Kidney (tissue), 22 donors: ENCODE results near the gene BEST4. TPM values are rescaled to one million over a fixed set of nuclear protein-coding genes. Genes with fewer than 3 reads are reported as not detected.

ENCODE experiments used
- DNase-seq, 5 donors: peaks; one replicate each; pipeline ENCODE4 v3.0.0-alpha.2; 2013 to 2020
- FAIRE-seq: peaks from 2 replicates; lab custom pipeline; 2012; peaks lifted over from hg19 to GRCh38; lab: Jason Lieb, UNC
- H3K27ac ChIP-seq, 2 donors: one replicate each; pipeline ENCODE4 v1.7.0; 2013; ENCODE audit warnings: low read depth in 2 of 2, low read length in 2 of 2, inconsistent platforms in 1 of 2
- H3K27me3 ChIP-seq: one replicate; pipeline ENCODE4 v1.7.1; 2013; ENCODE audit warnings: low read length, inconsistent platforms; ENCODE audit not compliant: control insufficient read depth, insufficient read depth
- H3K36me3 ChIP-seq, 3 donors: one replicate each; pipeline versions ENCODE4 v1.7.0 to v1.7.1; 2013; ENCODE audit warnings: low read length in 3 of 3, control low read depth in 1 of 3, inconsistent platforms in 1 of 3; ENCODE audit not compliant: insufficient read depth in 3 of 3, control insufficient read depth in 2 of 3
- H3K4me1 ChIP-seq, 3 donors: one replicate each; pipeline versions ENCODE4 v1.7.0 to v1.7.1; 2013; ENCODE audit warnings: low read length in 3 of 3, inconsistent platforms in 1 of 3, low read depth in 1 of 3; ENCODE audit not compliant: control insufficient read depth in 2 of 3, insufficient read depth in 2 of 3
- H3K4me3 ChIP-seq, 3 donors: one replicate each; pipeline versions ENCODE4 v1.7.0 to v1.8.1; 2013; ENCODE audit warnings: low read length in 3 of 3, control low read depth in 1 of 3, inconsistent platforms in 1 of 3
- H3K9ac ChIP-seq, 3 donors: one replicate each; pipeline versions ENCODE4 v1.7.0 to v1.7.1; 2013; ENCODE audit warnings: low read length in 3 of 3, control low read depth in 1 of 3, inconsistent platforms in 1 of 3
- H3K9me3 ChIP-seq, 3 donors: one replicate each; pipeline versions ENCODE4 v1.7.0 to v1.7.1; 2013; ENCODE audit warnings: low read length in 3 of 3, control low read depth in 1 of 3, inconsistent platforms in 1 of 3; ENCODE audit not compliant: control insufficient read depth in 2 of 3, insufficient read depth in 1 of 3
- CTCF ChIP-seq: IDR thresholded peaks from 3 replicates; pipeline ENCODE4 v1.5.1; 2012; ENCODE audit warnings: mild to moderate bottlenecking, moderate library complexity, borderline replicate concordance; ENCODE audit not compliant: insufficient read depth; ENCODE audit errors: extremely low read depth
- intact Hi-C: fragments of 100-400 bp; cut with DNase I; formaldehyde crosslinking; loops from one replicate; pipeline ENCODE4 v1.11.1; 2022
- long read RNA-seq, 10 donors: library from polyadenylated mRNA in 1 of 10; unstranded in 1 of 10; transcript quantifications; one replicate each; pipeline ENCODE4 v2.0.0 and lab custom pipeline, GENCODE V29; 2021 to 2026
- polyA plus RNA-seq: library from polyadenylated mRNA; stranded (reverse); fragments of 350-450 nt; fragmentation: Illumina TruSeq; extraction: RNeasy Lipid Tissue Mini Kit (QIAGEN cat#74804); gene quantifications from one replicate; pipeline ENCODE4 v1.2.3, GENCODE V29; 2014; ENCODE audit warnings: low read depth, low replicate concordance; ENCODE audit not compliant: insufficient read depth
- total RNA-seq: library from RNA; stranded (reverse); fragmentation: NEBNext Ultra II Directional; extraction: Animal tissue kit (Norgen Biotek cat#: 25700); gene quantifications from one replicate; pipeline ENCODE4 v1.2.1, GENCODE V29; 2021
- donor health status: control.
- donor health status: control.
- donor health status: control.
- donor health status: control.
- donor health status: control.
- donor health status: DM: yes; HTN: yes; CAD: no.
- donor health status: Normal renal cell carcinoma (clear cell type).

BEST4 gene
- 0.50 TPM for total RNA-seq
- 0.37 TPM for polyA plus RNA-seq
- long read RNA-seq, donor 1 = 0 reads
- long read RNA-seq, donor 2 = 0 reads
- long read RNA-seq, donor 3 = 0 reads
- long read RNA-seq, donor 4 = 0 reads
- long read RNA-seq, donor 5 = 0 reads
- long read RNA-seq, donor 6 = 0 reads
- long read RNA-seq, donor 7, partial matches to known transcripts = 0 of 3 reads
- long read RNA-seq, donor 7, other reads (novel, unspliced or antisense) = 3 of 3 reads
- long read RNA-seq, donor 8 = 0 reads
- long read RNA-seq, donor 9 = 0 reads
- long read RNA-seq, donor 10 = 0 reads

DNA sequence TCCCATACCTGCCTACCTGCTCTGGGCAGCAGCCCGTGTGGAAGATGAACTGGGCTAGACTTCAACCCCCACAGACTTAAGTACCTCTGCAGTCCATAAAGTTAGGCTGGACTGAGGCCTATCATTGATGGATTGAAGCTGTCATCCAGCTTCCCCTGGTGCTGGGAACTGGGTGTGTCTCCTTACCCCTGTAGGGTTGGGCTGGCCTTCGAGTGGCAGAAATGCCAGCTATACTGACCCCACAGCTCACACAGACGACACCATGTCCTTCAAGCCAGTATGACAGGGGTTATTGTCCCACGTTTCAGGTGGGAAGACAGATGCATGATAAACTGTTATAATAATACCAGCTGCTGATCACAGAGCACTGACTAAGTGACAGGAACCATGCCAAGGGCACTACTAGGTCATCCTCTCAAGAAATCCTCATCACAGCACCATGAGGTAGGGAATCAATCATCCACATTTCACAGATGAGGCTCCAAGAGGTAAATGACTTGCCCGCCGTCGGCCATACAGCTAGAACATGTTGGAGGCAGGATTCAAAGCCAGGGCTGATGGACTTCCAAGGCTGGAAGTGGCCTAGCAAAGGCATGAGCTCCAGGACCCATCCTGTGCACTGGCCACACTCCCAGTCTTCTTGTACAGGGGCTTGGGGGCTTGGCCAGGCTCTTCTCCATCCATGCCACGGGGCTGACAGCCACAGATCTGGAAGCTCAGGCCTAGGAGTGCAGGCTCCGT is at the start of gene BEST4:
Gene BEST4, minus strand, starts transcription at position 51 of the 741 bp plus-strand sequence. CDS start 465 bp downstream, outside the sequence.
- H3K27ac ChIP-seq = no peak within 1 kb of the TSS
- intact Hi-C loops = loop anchor here (10.0 kb wide), 1 partner anchor 47 kb away; no protein-coding TSS in a partner anchor
- H3K4me3 ChIP-seq = no peak within 1 kb of the TSS
- H3K27me3 ChIP-seq = no peaks in the 10 kb centered on the region
- no peak for TF ChIP-seq CTCF
- peaks cover 0 to 23% (median 8%) of the 10 kb centered on the region in 3 donors for H3K4me1 ChIP-seq
- no peak within 1 kb of the TSS for H3K9ac ChIP-seq
- H3K9me3 ChIP-seq = no peaks in the 10 kb centered on the region
- FAIRE-seq (no peak), DNase-seq (peak in 2 of 5 donors; percentile 14 to 35)
- H3K36me3 ChIP-seq = no peaks in the 10 kb centered on the region

DNA sequence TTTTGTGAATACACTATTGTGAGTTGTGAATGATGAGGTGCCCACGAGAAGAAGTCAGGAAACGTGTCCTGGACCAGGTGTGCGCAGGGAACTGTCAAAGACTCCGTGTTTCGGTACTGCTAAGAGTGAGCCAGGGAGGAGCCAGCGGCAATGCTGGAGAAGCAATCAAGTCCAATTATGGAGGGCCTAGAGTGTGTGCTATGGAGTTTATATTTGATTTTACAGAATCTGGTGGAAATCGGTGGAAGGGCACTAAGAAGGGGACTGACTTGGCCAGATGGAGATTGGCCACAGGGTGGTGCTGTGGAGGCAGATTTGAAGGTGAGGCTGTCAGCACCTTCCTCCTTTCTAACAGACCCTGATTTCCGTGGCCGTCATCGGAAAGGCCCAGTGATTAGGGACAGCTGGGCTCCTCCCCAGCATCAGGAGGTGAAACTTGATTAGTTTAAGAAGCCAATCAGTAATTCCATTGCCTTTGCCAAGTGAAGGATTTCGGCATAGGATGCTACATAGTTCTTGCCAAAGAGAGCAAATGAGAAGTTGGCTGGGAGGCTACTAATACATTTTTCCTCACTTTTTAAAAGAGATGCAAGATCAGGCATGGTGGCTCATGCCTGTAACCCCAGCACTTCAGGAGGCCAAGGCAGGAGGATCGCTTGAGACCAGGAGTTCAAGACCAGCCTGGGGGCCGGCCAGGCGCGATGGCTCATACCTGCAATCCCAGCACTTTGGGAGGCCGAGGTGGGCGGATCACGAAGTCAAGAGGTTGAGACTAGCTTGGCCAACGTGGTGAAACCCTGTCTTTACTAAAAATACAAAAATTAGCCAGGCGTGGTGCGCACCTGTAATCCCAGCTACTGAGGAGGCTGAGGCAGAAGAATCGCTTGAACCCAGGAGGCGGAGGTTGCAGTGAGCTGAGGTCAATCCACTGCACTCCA is 48.0 kb upstream of the BEST4 start:
- FAIRE-seq (no peak), DNase-seq (peak; percentile 86 to 91 (median 89))
- H3K27me3 ChIP-seq = no peaks in the 10 kb centered on the region
- H3K27ac ChIP-seq = no peak overlapping the region
- no peak overlapping the region for H3K9ac ChIP-seq
- H3K9me3 ChIP-seq = no peaks in the 10 kb centered on the region
- peaks cover 0 to 2% (median 0%) of the 10 kb centered on the region in 3 donors for H3K4me1 ChIP-seq
- no peaks in the 10 kb centered on the region for H3K36me3 ChIP-seq
- intact Hi-C loops = loop anchor here (10.0 kb wide), 1 partner anchor 51 kb away; the partner anchor contains the start of gene BEST4
- H3K4me3 ChIP-seq = peak overlapping the region in 1 of 3 donors; percentile 17
- peak; percentile 79 for TF ChIP-seq CTCF

GRCh38 chr1:44834328-44834727 is 46.4 kb upstream of the BEST4 start:
- DNase-seq (no peak), FAIRE-seq (no peak)
- Histone ChIP-seq H3K4me1 (peaks cover 0 to 2% (median 0%) of the 10 kb centered on the region in 3 donors), H3K4me3 (no peak overlapping the region), H3K36me3 (no peaks in the 10 kb centered on the region), H3K9ac (no peak overlapping the region), H3K9me3 (no peaks in the 10 kb centered on the region), H3K27me3 (no peaks in the 10 kb centered on the region), H3K27ac (no peak overlapping the region)
- intact Hi-C loops = loop anchor here (10.0 kb wide), 1 partner anchor 50 kb away; the partner anchor contains the start of gene BEST4
- TF ChIP-seq CTCF = no peak
